GM20000 (cell line): ENCODE data around the gene ABCC2.

Source experiments
- DNase-seq: peaks from one replicate; pipeline ENCODE4 v3.0.0; 2012; ENCODE audit warnings: low spot score
- CTCF ChIP-seq: IDR thresholded peaks from 2 replicates; pipeline ENCODE4 v1.5.1; 2012; ENCODE audit warnings: mild to moderate bottlenecking, control low read depth; ENCODE audit errors: extremely low read depth, missing control alignments

The ABCC2 gene

GRCh38 chr10:99870123-99870730 lies 87.8 kb downstream of the ABCC2 start:
- no peak for DNase-seq
- TF ChIP-seq CTCF = no peak

GRCh38 chr10:99872367-99873162 lies 90.1 kb downstream of the ABCC2 start:
- no peak for DNase-seq
- TF ChIP-seq CTCF = no peak

GRCh38 chr10:99873846-99874245 lies 91.4 kb downstream of the ABCC2 start:
- no peak for TF ChIP-seq CTCF
- DNase-seq = no peak

GRCh38 chr10:99874341-99875085 lies 92.1 kb downstream of the ABCC2 start:
- TF ChIP-seq CTCF = no peak
- DNase-seq = no peak

- no peak for TF ChIP-seq CTCF
These were observed 93.0 kb downstream of the ABCC2 start for GRCh38 chr10:99875473-99875872.

GRCh38 chr10:99880080-99880835 lies 97.8 kb downstream of the ABCC2 start:
- DNase-seq = no peak

More at GRCh38 chr10:99875473-99875872, 93.0 kb downstream of the ABCC2 start:
- no peak for DNase-seq

More at GRCh38 chr10:99880080-99880835, 97.8 kb downstream of the ABCC2 start:
- no peak for TF ChIP-seq CTCF
